GM13976 (cell line): ENCODE data around the gene SENP2.
A peak's percentile ranks its signal among the peaks of the same experiment; 100 is the strongest.

Source experiments
- DNase-seq: peaks from one replicate; pipeline ENCODE4 v3.0.0; 2012; ENCODE audit warnings: low spot score
- CTCF ChIP-seq: IDR thresholded peaks from 2 replicates; pipeline ENCODE4 v1.5.1; 2012; ENCODE audit warnings: borderline replicate concordance, mild to moderate bottlenecking; ENCODE audit not compliant: insufficient read depth; ENCODE audit errors: extremely low read depth, missing control alignments, control extremely low read depth
- in situ Hi-C: fragments of 300-500 bp; cut with MboI; formaldehyde crosslinking; loops from one replicate; pipeline ENCODE4 v1.12.0; 2022; ENCODE audit warnings: low sequenced_read_pairs, mixed read lengths, inconsistent platforms; ENCODE audit not compliant: unreplicated experiment

The SENP2 gene

GRCh38 chr3:185645596-185646381, 59.7 kb downstream of the SENP2 start:
- DNase-seq = no peak
- in situ Hi-C loops = no loop called here
- TF ChIP-seq CTCF = no peak

- DNase-seq = peak; percentile 53
- TF ChIP-seq CTCF = no peak
- in situ Hi-C loops = no loop called here
These were observed 60.5 kb downstream of the SENP2 start for GRCh38 chr3:185646382-185647133.

GRCh38 chr3:185647134-185647879, 61.2 kb downstream of the SENP2 start:
- in situ Hi-C loops = no loop called here
- no peak for DNase-seq
- no peak for TF ChIP-seq CTCF

GRCh38 chr3:185647880-185648210, 61.8 kb downstream of the SENP2 start:
- in situ Hi-C loops = no loop called here
- DNase-seq = no peak
- no peak for TF ChIP-seq CTCF

GRCh38 chr3:185648396-185648795, 62.3 kb downstream of the SENP2 start:
- TF ChIP-seq CTCF = no peak
- no peak for DNase-seq
- in situ Hi-C loops = no loop called here

- no peak for TF ChIP-seq CTCF
- DNase-seq = no peak
- in situ Hi-C loops = no loop called here
These were observed 63.3 kb downstream of the SENP2 start for GRCh38 chr3:185649414-185649813.
